HepG2 (cell line): ENCODE results near the gene CEMP1. TPM values are rescaled to one million over a fixed set of nuclear protein-coding genes. Genes with fewer than 3 reads are reported as not detected.

ENCODE experiments used
- ATAC-seq: fragments of 200-7000 bp; cut with Tn5 transposase; 3 replicates; pipeline ENCODE4 v1.9.1; 2020; ENCODE audit warnings: mild to moderate bottlenecking, moderate library complexity
- BruUV-seq: library from RNA; stranded (reverse); fragments of 400-500 nt; replicated peaks from 2 replicates; lab custom pipeline; 2021; lab: Mats Ljungman, UMichigan
- CTCF ChIA-PET: fragments of 300-600 bp; formaldehyde crosslinking; extraction: SDS; loops from one replicate; lab custom pipeline; 2021; ENCODE audit warnings: low total read pairs, inconsistent platforms, low intra/inter-chr PET ratio; lab: Yijun Ruan, JAX
- POLR2A ChIA-PET: fragments of 350-600 bp; sonication (Branson Sonifier 250); formaldehyde crosslinking; loops from one replicate; lab custom pipeline; 2020; ENCODE audit warnings: antibody characterized with exemption, inconsistent platforms; lab: Yijun Ruan, JAX
- DNase-seq: peaks from one replicate; pipeline ENCODE4 v3.0.0-alpha.2; 2015; ENCODE audit warnings: low spot score
- FAIRE-seq: peaks from 3 replicates; lab custom pipeline; 2011; peaks lifted over from hg19 to GRCh38; lab: Jason Lieb, UNC
- H2AFZ ChIP-seq: one replicate; pipeline ENCODE4 v1.6.1; 2011; ENCODE audit warnings: low read length, inconsistent platforms
- H3K27ac ChIP-seq: fragments of 300-600 bp; 3 replicates; pipeline ENCODE4 v1.8.0; 2011; ENCODE audit warnings: mixed run types, mild to moderate bottlenecking, mixed read lengths, low read length, inconsistent platforms; ENCODE audit not compliant: insufficient read depth; ENCODE audit errors: extremely low read length
- H3K27me3 ChIP-seq, 2 experiments: fragments of 200-600 bp in 1 of 2; 2 replicates in 1 of 2; 3 replicates in 1 of 2; pipeline versions ENCODE4 v1.6.0 to v1.8.0; 2011; ENCODE audit warnings: low read length in 2 of 2, mild to moderate bottlenecking in 2 of 2, moderate library complexity in 2 of 2, inconsistent platforms in 1 of 2; ENCODE audit not compliant: insufficient read depth in 2 of 2, control insufficient read depth in 1 of 2
- H3K36me3 ChIP-seq, 2 experiments: fragments of 200-600 bp in 1 of 2; replicated peaks in 1 of 2; 2 replicates in 1 of 2; 3 replicates in 1 of 2; pipeline versions ENCODE4 v1.5.1 to v1.8.0; 2011; ENCODE audit warnings: low read length in 2 of 2, inconsistent platforms in 1 of 2; ENCODE audit not compliant: insufficient read depth in 2 of 2, control insufficient read depth in 1 of 2
- H3K4me1 ChIP-seq: 2 replicates; pipeline ENCODE4 v1.5.1; 2012; ENCODE audit warnings: low read length, inconsistent platforms; ENCODE audit not compliant: insufficient read depth
- H3K4me2 ChIP-seq: 2 replicates; pipeline ENCODE4 v1.6.0; 2011; ENCODE audit warnings: low read depth, low read length, inconsistent platforms
- H3K4me3 ChIP-seq, 3 experiments: fragments of 200-600 bp in 1 of 3; sonication (generic), shearing (Covaris generic) in 1 of 3; replicated peaks in 1 of 3; 2 replicates each; pipeline ENCODE4 v1.5.1; 2011 to 2016; ENCODE audit warnings: low read length in 3 of 3, inconsistent platforms in 2 of 3, low read depth in 2 of 3, mild to moderate bottlenecking in 2 of 3, control low read depth in 1 of 3, mixed read lengths in 1 of 3; ENCODE audit not compliant: insufficient read depth in 1 of 3
- H3K79me2 ChIP-seq: one replicate; pipeline ENCODE4 v1.6.1; 2011; ENCODE audit warnings: low read length, inconsistent platforms; ENCODE audit not compliant: insufficient read depth
- H3K9ac ChIP-seq: 2 replicates; pipeline ENCODE4 v1.6.0; 2011; ENCODE audit warnings: mild to moderate bottlenecking, low read depth, low read length, inconsistent platforms; ENCODE audit not compliant: insufficient read depth
- H3K9me3 ChIP-seq: 2 replicates; pipeline ENCODE4 v1.5.1; 2012; ENCODE audit warnings: mild to moderate bottlenecking, low read length
- H4K20me1 ChIP-seq: 2 replicates; pipeline ENCODE4 v1.6.0; 2011; ENCODE audit warnings: inconsistent platforms, mild to moderate bottlenecking, low read length, moderate library complexity; ENCODE audit not compliant: insufficient read depth
- CREB1 ChIP-seq, 2 experiments: fragments of 450-650 bp in 1 of 2; IDR thresholded peaks; 2 replicates each; pipeline ENCODE4 v1.6.1; 2016 to 2017; ENCODE audit warnings: control low read depth in 1 of 2, mild to moderate bottlenecking in 1 of 2, missing compliant biosample characterization in 1 of 2, missing genetic modification characterization in 1 of 2
- CREM ChIP-seq, 2 experiments: sonication (generic) in 1 of 2; formaldehyde crosslinking in 1 of 2; IDR thresholded peaks; 2 replicates each; pipeline versions ENCODE4 v1.4.0 to v1.6.1; 2016 to 2020; ENCODE audit warnings: antibody characterized with exemption in 1 of 2, mild to moderate bottlenecking in 1 of 2, missing genetic modification reagents in 1 of 2
- DR1 ChIP-seq: sonication (generic); formaldehyde crosslinking; IDR thresholded peaks from 2 replicates; pipeline ENCODE4 v1.8.0; 2021; ENCODE audit warnings: mild to moderate bottlenecking, missing genetic modification reagents, inconsistent platforms
- FLYWCH1 ChIP-seq: sonication (generic); formaldehyde crosslinking; IDR thresholded peaks from 2 replicates; pipeline ENCODE4 v1.8.1; 2023; ENCODE audit warnings: mild to moderate bottlenecking, missing genetic modification reagents
- KDM5B ChIP-seq: sonication (generic); formaldehyde crosslinking; IDR thresholded peaks from 2 replicates; pipeline ENCODE4 v1.4.0; 2020; ENCODE audit warnings: missing genetic modification reagents, mild to moderate bottlenecking, borderline replicate concordance
- RARG ChIP-seq: sonication (generic); formaldehyde crosslinking; IDR thresholded peaks from 2 replicates; pipeline ENCODE4 v1.4.0; 2020; ENCODE audit warnings: low read depth, mild to moderate bottlenecking, missing genetic modification reagents
- SMAD3 ChIP-seq: sonication (generic); formaldehyde crosslinking; IDR thresholded peaks from 2 replicates; pipeline ENCODE4 v1.4.0; 2020; ENCODE audit warnings: missing genetic modification reagents
- ZNF264 ChIP-seq: sonication (generic); formaldehyde crosslinking; IDR thresholded peaks from 2 replicates; pipeline ENCODE4 v1.4.0; 2020; ENCODE audit warnings: missing genetic modification reagents
- ZNF282 ChIP-seq: fragments of 450-650 bp; IDR thresholded peaks from 2 replicates; pipeline ENCODE4 v1.6.1; 2018; ENCODE audit not compliant: partially characterized antibody
- ZNF407 ChIP-seq: sonication (generic); formaldehyde crosslinking; IDR thresholded peaks from one replicate; pipeline ENCODE4 v1.5.1; 2020; ENCODE audit warnings: mild to moderate bottlenecking, missing genetic modification reagents; ENCODE audit errors: not compliant biosample characterization
- ZNF503 ChIP-seq: sonication (generic); formaldehyde crosslinking; IDR thresholded peaks from 2 replicates; pipeline ENCODE4 v1.4.0; 2020; ENCODE audit warnings: missing genetic modification reagents
- ZNF576 ChIP-seq: sonication (generic); formaldehyde crosslinking; IDR thresholded peaks from 2 replicates; pipeline ENCODE4 v1.4.0; 2020; ENCODE audit warnings: mild to moderate bottlenecking, missing genetic modification reagents
- whole genome bisulfite sequencing: methylation state at CpG from one replicate; pipeline ENCODE4 v1.1.6; 2017; ENCODE audit warnings: low lambda C conversion rate; 5-methylcytosine and 5-hydroxymethylcytosine counted together
- in situ Hi-C: cut with HindIII; loops from 2 replicates; pipeline ENCODE4 v1.10.0; 2017; ENCODE audit warnings: low pct_unique_long_range_greater_than_20kb; ENCODE audit not compliant: extremely low pct_ligation_motif_present
- intact Hi-C: fragments of 100-400 bp; cut with micrococcal nuclease; formaldehyde crosslinking; loops from one replicate; pipeline ENCODE4 v1.10.0; 2022; ENCODE audit not compliant: unreplicated experiment
- polyA plus RNA-seq, 8 experiments: library from polyadenylated mRNA; depleted of rRNA in 3 of 8; stranded (reverse) in 7 of 8; unstranded in 1 of 8; fragments of >200 nt; fragmentation: Illumina TruSeq in 4 of 8; extraction: Trizol in 4 of 8; gene quantifications; 2 replicates each; pipeline versions ENCODE4 v1.2.1 to v1.2.3, GENCODE V29; 2011 to 2016; ENCODE audit warnings: low read depth in 4 of 8, missing spikeins in 1 of 8, mixed read lengths in 1 of 8; ENCODE audit not compliant: insufficient read depth in 1 of 8
- total RNA-seq, 5 experiments: library from RNA; depleted of rRNA; stranded (reverse); fragments of >200 nt; fragmentation: Illumina TruSeq; extraction: Trizol; gene quantifications; 2 replicates each; pipeline ENCODE4 v1.2.3, GENCODE V29; 2016; ENCODE audit warnings: low read depth in 1 of 5

Gene CEMP1
- total and polyA plus RNA-seq, 2 of the 13 experiments (the other 11 are each of a cell fraction or from before 2014, with no cell fraction given), result not detected

- no peak for DNase-seq
- Histone ChIP-seq H3K9me3 (no peaks in the 10 kb centered on the region), H3K79me2 (peaks cover 18% of the 10 kb centered on the region), H2AFZ (no peak overlapping the region), H3K9ac (no peak overlapping the region), H3K36me3 (no peaks in the 10 kb centered on the region), H3K4me3 (no peak overlapping the region), H3K27ac (no peak overlapping the region), H3K4me2 (no peak overlapping the region), H4K20me1 (peaks cover 18% of the 10 kb centered on the region), H3K4me1 (peaks cover 33% of the 10 kb centered on the region), H3K27me3 (no peaks in the 10 kb centered on the region; a peak in 1 of 5 replicates)
- no TSS peak for BruUV-seq
- no peak for FAIRE-seq
- no peak for ATAC-seq
- ChIA-PET CTCF (no interaction called here), POLR2A (interaction anchor here (0.6 kb wide), 1 partner anchor 24 kb away, joined by 3 read pairs; no protein-coding TSS in a partner anchor)
- 76% methylated on average over 24 of the region's 24 CpGs for WGBS
- intact Hi-C loops, result no loop called here
- in situ Hi-C loops, result no loop called here
- TF ChIP-seq CREM (IDR thresholded peaks at IDR 0.05) (peak; percentile 16; the same call in 1 of the 2 replicates), CREM (CRISPR knock-in tag; IDR thresholded peaks at IDR 0.05) (no peak), ZNF576 (CRISPR knock-in tag) (no peak), SMAD3 (CRISPR knock-in tag) (no peak), KDM5B (CRISPR knock-in tag) (no peak), DR1 (CRISPR knock-in tag) (no peak), CREB1 (IDR thresholded peaks at IDR 0.05) (peak; percentile 80), CREB1 (CRISPR knock-in tag; IDR thresholded peaks at IDR 0.05) (no peak), ZNF503 (CRISPR knock-in tag) (no peak), ZNF264 (CRISPR knock-in tag) (no peak), RARG (CRISPR knock-in tag) (no peak), ZNF282 (no peak), FLYWCH1 (no peak), ZNF407 (CRISPR knock-in tag) (no peak)
These were observed 19.9 kb downstream of the CEMP1 start for GRCh38 chr16:2511128-2511800.
